HG03045 (cell line): Measurements from ENCODE around the gene NOS1AP.
A peak's percentile ranks its signal among the peaks of the same experiment; 100 is the strongest.
"Not testable (repeated sequence)": the region's sequence is repeated elsewhere in the genome, so short reads cannot be mapped to it uniquely, and the experiment has no call there.

Source experiments
- ATAC-seq: cut with Tn5 transposase; IDR thresholded peaks from one replicate; pipeline ENCODE4 v1.9.1; 2021; ENCODE audit warnings: mild to moderate bottlenecking, moderate library complexity; ENCODE audit not compliant: unreplicated experiment

The NOS1AP gene

DNA sequence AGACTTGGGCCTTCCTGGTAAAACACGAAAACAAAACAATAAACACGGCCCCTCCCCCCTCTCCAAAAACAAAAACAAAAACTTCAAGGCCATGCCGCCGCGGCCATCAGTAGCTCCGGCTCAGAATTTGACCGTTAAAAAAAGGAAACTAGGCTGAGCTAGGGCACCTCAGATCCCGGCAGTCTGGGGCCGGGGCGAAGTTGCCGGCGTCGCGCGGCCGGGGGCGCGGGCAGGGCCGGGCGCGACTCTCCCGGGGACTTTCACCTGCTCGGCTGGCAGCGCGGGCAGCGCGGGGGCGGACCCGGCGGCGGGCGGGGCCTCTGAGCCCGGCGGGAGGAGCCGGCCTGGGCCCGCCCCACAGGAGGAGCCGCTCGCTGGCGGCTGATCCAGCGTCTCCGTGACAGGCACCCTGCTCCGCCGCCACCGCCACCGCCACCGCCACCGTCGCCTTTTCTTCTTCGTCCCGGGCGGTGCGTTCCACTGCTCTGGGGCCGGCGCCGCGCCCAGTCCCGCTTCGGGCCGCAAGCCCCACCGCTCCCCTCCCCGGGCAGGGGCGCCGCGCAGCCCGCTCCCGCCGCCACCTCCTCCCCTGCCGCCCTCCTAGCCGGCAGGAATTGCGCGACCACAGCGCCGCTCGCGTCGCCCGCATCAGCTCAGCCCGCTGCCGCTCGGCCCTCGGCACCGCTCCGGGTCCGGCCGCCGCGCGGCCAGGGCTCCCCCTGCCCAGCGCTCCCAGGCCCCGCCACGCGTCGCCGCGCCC, at the start of gene NOS1AP:
Gene NOS1AP (plus strand): TSS at position 358 of the 760 bp plus-strand sequence. CDS start 487 bp downstream, outside the sequence.
- ATAC-seq, result peak; percentile 99

DNA sequence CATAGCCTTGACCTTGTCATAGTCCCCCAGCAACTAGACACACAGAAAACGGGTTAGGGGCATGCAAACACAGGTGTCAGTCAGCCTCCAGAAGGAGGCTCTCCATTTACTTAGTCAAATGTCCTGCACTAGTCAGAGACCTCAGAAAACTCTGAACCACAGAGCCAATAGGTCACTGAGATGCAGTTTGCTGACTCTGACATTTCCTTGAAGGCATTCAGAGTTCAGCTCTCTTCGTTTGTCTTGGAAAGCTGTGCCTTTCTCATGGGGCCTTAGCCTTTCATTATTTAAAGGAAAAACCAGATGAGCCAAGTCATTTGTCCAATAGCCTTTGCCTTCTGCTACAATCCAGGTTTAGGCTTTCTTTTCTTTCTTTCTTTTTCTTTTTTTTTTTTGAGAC, 49.3 kb upstream of the NOS1AP start:
- no peak for ATAC-seq

DNA sequence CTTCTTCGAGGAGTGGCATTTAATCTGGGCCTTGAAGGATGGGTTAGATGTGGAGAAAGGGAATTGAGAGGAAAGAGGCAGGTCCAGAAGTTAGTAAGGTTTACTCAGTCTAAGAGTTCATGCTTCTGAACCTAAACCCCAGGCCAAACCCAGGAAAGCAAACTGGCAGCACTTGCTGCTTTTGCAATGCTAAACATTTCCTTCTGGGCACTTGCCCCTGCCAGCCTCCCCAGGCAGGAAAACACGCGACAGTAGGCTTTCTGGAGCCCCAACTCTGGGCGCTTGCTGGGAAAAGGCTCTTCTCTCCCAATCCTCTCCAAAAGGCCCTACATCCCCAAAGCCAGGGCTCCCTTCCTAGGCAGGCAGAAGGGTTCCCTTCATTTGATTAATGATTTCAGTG, 48.4 kb upstream of the NOS1AP start:
- ATAC-seq, result no peak

DNA sequence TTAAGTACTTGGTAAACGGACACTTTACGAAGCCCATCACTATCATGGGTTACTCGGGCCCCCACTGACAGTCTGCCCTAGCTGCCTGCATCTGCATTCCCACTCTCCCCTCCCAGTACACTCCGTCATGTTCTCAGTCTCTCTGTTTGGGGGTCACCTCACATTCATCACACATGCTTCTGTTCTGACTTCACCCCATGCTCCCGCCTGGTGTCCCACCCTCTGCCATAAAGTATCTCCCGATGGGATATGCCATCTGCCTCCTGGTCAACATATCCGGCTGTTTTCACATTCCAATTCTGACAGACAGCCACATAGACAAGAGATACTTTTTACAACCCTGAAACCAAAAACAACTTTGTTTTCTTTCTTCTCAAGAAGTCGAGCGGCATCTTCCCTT, 46.9 kb upstream of the NOS1AP start:
- ATAC-seq, result no peak

DNA sequence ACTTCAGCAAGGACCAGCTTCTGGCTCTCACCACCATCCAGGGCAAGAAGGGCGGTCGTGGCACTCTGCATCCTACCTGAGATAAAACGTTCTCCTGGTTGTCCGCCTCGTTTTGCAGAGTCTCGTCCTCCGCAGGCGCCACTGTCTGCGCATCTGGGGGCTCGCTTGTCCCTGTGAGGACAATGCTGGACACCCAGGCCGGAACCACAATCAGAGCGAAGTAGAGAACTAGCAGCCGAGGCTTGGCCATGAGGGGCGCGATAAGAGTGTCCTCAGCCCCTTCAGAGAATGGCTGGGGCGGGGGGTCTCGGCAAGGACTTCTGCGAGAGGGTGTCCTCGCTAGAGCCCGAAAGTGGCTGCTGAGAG, 46.3 kb upstream of the NOS1AP start:
- no peak for ATAC-seq

DNA sequence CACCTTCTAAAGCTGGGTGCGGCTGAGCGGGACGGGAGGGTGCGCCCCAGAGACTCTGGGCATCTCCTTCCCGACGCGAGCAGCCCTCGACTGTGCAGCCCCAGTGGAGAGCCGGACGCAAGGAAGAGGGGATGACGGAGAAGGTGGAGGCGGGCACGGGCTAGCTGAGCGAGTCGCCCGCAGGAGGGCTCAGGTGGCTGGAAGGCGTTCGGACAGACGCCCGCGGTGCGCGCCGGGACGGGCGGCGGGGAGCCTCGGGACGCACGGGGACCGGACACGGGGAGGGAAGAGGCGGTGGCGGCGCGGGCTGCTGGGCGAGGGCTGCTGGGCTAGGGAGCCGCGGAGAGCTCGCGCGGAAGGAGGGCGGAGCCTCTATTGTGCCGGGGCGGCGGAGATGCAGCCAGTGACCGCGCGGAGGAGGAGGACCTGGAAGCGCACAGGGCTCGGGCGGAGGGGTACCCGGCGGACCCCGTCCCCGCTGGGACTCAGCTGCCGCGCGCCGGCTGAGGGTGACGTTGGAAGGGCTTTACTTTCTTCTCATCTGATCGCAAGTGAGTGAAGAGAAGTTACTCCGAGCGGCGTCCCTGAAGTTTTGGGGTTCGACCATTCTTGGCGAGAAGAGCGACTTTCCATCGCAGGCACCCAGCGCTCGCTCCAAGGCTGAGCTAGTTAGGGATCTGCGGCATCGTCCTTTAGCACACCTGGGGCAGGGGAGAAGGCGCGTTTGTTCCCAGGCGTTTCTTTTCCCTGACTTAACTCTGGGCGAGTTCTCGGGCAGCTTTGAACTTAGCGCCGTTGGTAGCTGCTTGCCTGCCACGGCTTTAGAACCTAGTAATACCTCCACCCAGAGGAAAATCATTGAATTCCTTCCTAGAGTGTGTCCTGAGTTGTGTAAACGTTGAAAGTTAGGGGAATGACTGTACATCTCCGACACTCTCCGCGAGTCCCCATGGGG, 45.7 kb upstream of the NOS1AP start, which contains the start of gene OLFML2B:
Gene OLFML2B (minus strand): TSS at position 323 of the 955 bp plus-strand sequence. CDS start 439 bp downstream, outside the sequence.
- peak; percentile 62 for ATAC-seq

DNA sequence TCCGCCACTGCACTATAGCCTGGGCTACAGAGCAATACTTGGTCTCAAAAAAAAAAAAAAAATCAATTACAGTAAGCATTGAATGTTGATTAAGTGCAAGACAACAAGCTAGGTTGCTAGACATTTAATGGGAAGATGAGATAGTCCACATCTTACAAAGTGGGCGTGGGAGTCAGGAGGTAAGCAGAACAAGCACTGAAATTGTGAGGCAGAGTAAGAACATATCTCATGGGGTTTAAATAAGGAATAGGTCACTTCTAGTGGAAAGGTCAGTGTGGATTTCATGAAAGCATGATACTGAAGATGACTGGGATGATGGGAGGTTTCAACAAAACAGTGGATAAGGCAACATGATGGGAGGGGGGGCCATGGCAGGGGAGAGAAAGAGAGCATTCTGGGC, 44.0 kb upstream of the NOS1AP start:
- no peak for ATAC-seq

DNA sequence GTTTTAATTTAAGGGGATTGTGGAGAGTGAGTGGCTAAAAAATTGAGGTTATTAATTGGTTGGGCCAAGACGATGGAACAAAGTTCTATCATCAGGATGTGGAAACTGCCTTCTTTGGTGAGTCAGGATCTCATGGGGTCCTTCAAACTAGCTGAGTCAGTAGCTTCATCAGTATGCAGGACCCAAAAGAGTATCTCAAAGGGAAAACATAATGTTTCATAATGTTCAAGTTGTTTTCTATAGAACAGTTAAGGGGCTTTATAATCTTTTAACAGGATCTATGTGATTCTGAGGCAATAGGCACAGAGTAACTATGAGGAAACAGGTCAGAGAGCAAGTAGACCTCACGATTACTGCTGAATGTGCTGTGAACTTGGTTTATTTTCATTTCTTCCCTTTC, 42.6 kb upstream of the NOS1AP start:
- no peak for ATAC-seq

DNA sequence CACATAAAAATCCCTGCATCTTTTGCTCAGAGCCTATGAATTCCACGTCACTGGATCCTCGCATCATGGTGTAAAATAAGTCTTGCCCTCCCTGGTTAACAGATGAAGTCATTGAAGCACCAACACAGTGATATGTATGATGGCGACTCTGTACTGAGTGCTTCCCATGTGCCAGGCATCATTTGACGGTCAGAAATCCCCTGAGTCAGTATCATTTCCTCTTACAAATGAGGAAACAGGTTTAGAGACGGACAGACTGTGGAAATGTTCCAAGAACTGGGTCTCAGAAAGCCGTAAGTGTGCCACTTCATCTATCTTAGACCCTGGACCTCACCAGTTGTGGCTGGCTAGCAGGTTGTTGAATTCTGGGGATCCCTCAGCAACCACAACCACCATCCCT, 40.8 kb upstream of the NOS1AP start:
- no peak for ATAC-seq

DNA sequence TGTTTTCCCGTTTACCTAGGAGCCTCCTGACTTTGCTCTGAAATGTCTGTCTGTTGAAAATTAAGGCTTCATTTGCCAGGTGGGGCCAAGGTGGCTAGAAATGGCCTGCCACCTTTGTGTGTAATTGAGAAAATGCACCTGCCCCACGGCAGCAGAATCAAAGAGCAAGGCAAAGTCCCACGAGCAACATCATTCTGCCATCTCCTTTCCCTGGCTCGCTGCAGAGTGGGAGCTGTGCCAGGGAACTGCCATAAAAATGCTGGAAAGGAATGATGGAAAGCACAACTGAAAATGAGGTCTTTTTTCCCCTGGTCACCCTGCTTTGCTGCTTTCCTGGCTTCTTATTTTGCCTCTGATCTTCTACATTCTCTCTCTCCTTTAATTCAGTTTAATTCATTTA, 40.3 kb upstream of the NOS1AP start:
- ATAC-seq, result no peak

DNA sequence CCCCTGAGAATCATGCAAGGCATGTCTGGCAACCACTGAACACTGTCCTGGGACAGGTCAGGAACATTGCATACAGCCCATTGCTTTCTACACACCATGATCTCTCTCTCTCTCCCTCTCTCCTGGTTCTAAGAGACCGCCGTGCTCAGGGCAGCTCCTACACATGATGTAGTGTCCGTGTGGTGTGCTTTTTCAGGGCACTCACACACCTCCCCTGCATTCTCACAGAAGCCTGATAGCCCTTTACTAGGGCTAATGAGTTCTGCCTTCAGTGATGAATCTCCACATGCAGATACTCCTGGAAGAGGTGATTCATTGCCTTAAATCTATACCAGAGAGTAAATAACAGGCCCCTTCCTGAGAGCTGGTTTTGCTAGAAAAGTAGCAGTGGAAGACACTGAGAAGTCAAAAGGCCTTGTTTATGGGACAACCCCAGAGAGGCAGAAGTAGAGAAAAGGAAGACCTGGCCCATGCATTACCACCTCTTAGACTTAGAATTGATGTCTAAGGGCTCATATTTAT, 38.7 kb upstream of the NOS1AP start:
- no peak for ATAC-seq

DNA sequence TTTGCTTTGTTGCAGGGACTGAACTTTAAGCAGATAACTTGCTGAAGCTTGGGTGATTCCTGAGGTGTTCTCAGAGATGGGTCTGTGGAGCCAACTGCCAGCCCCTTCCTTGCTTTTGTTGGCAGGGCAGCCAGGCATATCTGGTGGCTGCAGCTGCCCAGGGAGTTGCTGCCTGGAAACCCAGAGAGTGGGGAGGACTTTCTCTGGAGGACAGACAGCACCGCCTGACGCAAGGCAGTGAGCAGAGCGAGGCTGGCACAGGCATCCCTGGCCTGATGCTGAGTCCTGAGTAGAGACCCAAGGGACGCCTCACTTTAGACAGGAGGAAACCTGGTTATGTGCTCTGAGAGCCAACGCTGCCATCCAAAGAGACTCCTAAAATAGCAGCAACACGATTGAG, 36.1 kb upstream of the NOS1AP start:
- no peak for ATAC-seq

DNA sequence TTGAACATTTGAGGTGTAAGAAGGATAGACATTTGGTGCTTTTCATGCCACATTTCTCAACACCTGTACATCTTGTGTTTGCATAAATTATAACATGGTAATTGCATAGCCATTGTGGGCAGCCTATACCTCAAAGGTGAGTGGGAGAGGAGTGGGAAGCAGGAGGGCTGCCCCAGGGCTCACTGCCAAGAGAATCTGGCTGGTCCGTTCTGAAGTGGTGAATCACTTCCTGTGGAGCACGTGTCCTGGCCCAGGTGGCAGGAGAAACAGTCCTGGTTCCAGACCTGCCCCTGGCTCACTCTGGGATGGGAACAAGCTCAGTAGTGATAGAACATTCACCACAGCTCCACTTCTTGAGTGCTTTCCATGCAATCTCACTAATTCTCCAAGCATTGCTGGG, 34.2 kb upstream of the NOS1AP start:
- ATAC-seq, result no peak

DNA sequence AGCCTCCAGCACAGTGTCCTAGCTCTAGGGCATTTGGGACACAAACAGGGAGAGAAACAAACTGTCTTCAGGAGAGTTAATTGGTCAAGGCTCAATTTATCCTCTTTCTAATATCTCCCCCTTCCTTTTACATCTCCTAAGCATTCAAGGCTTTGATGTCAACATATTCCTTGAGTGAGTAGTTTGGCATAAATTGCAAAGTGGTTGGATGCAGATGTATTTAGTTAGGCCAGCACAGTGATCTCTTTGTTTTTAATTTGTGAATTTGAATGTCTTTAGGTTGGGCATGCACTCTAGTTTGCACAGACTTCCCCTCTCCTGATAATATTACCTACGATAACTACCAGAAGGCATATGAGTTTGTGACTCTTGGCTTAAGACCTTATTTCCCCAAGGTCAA, 33.3 kb upstream of the NOS1AP start:
- no peak for ATAC-seq

DNA sequence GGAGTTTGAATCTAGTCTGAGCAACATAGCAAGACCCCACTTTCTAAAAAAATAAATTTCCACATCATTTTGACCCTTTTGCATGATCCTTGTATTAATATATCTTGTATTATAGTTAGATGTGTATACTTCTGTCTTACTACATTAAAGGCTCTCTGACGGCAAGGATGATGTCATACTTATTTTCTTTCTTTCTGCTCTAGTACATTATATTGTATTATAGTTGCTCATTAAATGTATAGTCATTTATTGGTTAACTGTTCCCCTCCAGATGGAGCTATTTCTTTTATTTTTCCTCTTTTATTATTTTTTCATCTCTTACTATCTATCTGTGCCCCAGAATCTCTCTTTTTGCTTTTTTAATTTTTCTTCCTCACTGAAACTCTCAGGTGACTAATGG, 30.9 kb upstream of the NOS1AP start:
- no peak for ATAC-seq

DNA sequence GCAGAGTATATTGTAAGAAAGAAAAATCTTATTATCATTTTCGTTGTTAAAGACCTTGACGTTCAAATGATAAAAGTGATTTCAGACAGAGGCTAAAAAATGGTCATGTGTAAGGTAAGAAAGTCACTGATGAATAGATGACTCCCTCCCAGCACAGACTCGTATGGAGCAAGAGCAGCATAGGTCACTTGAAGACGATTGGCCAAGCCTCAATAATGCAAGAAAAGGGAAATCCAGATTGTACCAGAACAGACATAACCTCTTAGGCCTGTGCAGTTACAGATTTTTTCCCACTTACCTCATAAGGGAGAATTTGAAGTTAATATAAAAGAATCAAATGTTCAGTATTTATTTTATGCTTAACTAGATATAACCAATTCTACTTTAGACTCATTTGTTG, 29.5 kb upstream of the NOS1AP start:
- ATAC-seq, result no peak

DNA sequence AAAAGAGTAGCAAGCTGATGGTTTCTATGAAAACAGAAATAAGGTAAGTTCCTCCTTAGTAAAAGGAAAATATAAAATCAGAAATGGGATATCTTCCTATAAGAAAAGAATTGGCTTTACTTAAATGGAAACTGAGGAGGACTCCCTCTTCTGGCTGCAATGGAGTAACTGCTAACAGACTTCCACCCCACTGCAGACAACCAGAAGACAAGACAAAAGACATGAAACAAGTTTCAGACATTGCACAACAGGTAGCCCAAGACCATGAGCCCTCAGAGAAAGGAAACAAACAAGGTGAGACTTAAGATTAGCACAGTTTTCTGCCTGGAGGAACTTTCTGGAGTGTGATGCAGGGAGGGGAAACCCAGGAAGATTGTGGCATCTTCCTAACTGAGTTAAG, 28.8 kb upstream of the NOS1AP start:
- no peak for ATAC-seq

DNA sequence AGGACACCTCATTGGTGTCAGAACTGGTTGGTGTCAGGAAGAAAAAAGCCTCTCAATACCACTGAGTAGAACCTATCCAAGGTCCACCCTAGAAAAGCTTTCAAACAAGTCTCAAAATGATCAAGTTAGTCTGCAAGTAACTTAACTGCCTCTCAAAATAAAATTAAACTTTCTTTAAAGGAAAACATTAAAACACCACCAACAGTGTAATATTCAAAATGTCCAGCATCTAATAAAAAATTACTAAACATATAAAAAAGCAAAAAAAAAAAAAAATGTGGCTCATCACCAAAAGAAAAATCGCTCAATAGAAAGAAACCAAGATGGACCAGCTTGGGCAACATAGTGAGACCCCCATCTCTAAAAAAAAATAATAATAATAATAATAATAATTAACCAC, 27.1 kb upstream of the NOS1AP start:
- ATAC-seq, result no peak

DNA sequence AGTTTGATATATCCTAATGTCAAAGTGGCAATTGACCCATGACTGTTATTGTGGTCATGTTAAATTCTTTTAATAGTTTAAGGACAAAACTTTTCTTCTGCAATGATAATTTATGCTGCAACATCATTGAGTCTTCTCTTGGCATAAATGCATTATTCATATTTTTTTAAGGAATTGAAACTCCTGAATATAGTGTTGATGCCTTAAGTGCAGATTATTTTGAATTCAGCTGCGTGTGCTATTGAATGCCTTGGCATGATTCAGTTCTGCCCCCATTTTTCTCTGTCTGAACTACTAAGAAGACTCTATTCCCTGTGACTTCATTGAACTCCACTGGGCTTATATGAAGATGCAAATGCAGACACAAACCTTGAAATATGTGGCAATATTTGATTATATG, 22.6 kb upstream of the NOS1AP start:
- no peak for ATAC-seq

DNA sequence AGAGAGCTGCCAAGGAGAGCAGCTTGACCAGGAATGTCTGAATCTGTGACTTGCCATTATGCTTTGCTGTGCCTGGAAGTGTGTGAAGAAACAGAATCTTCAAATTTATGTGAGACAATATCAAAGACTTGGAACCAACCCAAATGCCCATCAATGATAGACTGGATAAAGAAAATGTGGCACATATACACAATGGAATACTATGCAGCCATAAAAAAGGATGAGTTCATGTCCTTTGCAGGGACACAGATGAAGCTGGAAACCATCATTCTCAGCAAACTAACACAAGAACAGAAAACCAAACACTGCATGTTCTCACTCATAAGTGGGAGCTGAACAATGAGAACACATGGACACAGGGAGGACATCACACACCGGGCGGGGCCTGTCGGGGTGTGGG, 15.5 kb upstream of the NOS1AP start:
- ATAC-seq, result not testable (repeated sequence)

DNA sequence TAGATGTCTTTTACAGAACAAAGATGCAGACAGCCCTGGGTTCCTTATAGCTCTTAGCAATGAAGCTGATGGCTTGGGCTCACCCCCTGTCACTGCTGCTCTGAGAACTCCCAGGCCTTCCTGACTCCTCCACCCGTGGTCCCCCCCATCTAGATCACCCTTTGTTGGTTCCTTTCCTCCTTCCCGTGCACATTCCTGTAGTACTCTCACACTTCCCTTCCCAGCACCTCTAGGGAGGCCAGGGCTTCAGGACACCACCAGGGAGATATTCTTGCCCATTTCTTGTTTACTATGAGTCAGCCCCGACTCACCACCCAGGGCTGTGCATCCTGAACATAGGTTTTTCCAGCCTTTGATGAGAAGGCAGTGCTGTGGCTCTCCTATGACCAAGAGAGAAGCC, 14.4 kb upstream of the NOS1AP start:
- no peak for ATAC-seq

DNA sequence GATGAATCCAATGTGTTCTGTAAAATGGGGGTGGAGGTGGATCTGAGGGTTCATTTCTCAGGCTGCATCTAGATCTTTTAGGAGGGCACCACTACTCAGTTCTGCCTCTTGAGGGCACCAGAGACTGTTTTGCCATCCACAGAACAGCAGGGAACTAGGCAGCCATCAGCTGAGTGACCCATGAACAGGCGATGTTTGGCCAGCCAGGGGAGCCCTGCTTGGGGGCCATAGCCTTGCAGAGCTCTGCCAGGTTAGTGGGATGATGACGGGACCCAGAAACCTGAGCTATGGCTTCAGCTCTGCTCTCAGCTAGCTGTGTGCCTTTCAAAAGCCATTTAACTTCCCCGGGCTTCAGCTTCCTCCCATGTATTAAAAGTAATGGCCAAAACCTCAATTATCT, 13.4 kb upstream of the NOS1AP start:
- ATAC-seq, result no peak
